Suprapubic skin (tissue), 4 donors: Measurements from ENCODE around the gene ZW10. TPM values are rescaled to one million over a fixed set of nuclear protein-coding genes. Genes with fewer than 3 reads are reported as not detected.
A peak's percentile ranks its signal among the peaks of the same experiment; 100 is the strongest.
"Not testable (repeated sequence)": the region's sequence is repeated elsewhere in the genome, so short reads cannot be mapped to it uniquely, and the experiment has no call there.

Experiments used
- DNase-seq, 2 donors: peaks; one replicate each; pipeline ENCODE4 v3.0.0-alpha.2; 2019; ENCODE audit warnings: low spot score in 2 of 2
- H3K27ac ChIP-seq: fragments of 200-600 bp; sonication (generic); one replicate; pipeline ENCODE4 v1.5.1; 2019
- H3K27me3 ChIP-seq: fragments of 200-600 bp; sonication (generic); one replicate; pipeline ENCODE4 v1.5.1; 2019
- H3K36me3 ChIP-seq: fragments of 200-600 bp; sonication (generic); one replicate; pipeline ENCODE4 v1.5.1; 2019
- H3K4me1 ChIP-seq: fragments of 200-600 bp; sonication (generic); one replicate; pipeline ENCODE4 v1.5.1; 2019
- H3K4me3 ChIP-seq: fragments of 200-600 bp; sonication (generic); one replicate; pipeline ENCODE4 v1.5.1; 2019; ENCODE audit warnings: mild to moderate bottlenecking
- H3K9me3 ChIP-seq: fragments of 200-600 bp; sonication (generic); one replicate; pipeline ENCODE4 v1.5.1; 2019
- EP300 ChIP-seq: sonication (generic); formaldehyde crosslinking; IDR thresholded peaks from one replicate; pipeline ENCODE4 v1.6.1; 2017; ENCODE audit warnings: antibody characterized with exemption
- POLR2A ChIP-seq, 2 donors: fragments of 450-650 bp; IDR thresholded peaks; one replicate each; pipeline ENCODE4 v1.6.1; 2017; ENCODE audit warnings: antibody characterized with exemption in 2 of 2, mild to moderate bottlenecking in 2 of 2, moderate library complexity in 2 of 2
- POLR2AphosphoS5 ChIP-seq, 3 donors: sonication (generic); formaldehyde crosslinking; IDR thresholded peaks; one replicate each; pipeline ENCODE4 v1.6.1; 2017; ENCODE audit warnings: antibody characterized with exemption in 3 of 3
- WGBS: methylation state at CpG from one replicate; pipeline ENCODE4 v1.1.5; 2018; 5-methylcytosine and 5-hydroxymethylcytosine counted together
- total RNA-seq, 4 donors: library from RNA; depleted of rRNA; stranded (reverse); fragments of >200 nt; gene quantifications; one replicate each; pipeline ENCODE4 v1.1.0, GENCODE V29; 2016
- TF ChIP-seq, protein P1 (sequence below), 2 donors: fragments of 200-600 bp in 1 of 2; fragments of 450-650 bp in 1 of 2; sonication (generic) in 1 of 2; IDR thresholded peaks; one replicate each; pipeline ENCODE4 v1.5.1; 2016 to 2019; ENCODE audit warnings: antibody characterized with exemption in 2 of 2, mild to moderate bottlenecking in 1 of 2, moderate library complexity in 1 of 2

ZW10 gene
- total RNA-seq, 4 donors from 2014 or later: 15.0 to 22.7 (median 20.8) TPM

DNA sequence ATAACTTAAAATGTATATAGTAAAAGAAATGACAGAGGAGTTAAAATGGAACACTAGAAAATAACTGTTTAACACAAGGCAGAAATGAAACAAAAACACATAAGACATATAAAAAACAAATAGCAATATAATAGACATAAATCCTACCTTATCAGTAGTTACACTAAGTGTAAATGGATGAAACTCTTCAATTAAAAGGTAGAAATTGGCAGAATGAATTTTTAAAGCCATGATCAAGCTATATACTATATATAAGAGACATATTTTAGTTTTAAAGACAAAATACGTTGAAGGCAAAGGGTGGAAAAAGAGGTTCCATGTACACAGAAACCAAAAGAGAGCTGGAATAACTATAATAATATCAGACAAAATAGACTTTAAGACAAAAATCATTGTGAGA, 62.5 kb downstream of the ZW10 start:
- Histone ChIP-seq H3K4me1 (no peaks in the 10 kb centered on the region), H3K36me3 (peaks cover 8% of the 10 kb centered on the region), H3K27me3 (no peaks in the 10 kb centered on the region), H3K27ac (no peak overlapping the region), H3K9me3 (peaks cover 9% of the 10 kb centered on the region), H3K4me3 (no peak overlapping the region)
- no peak for DNase-seq
- WGBS: 100% methylated on average over 1 of the region's 1 CpG
- TF ChIP-seq EP300 (no peak), POLR2AphosphoS5 (IDR thresholded peaks at IDR 0.05) (no peak), POLR2A (IDR thresholded peaks at IDR 0.05) (no peak)
- TF ChIP-seq, protein P1, sequence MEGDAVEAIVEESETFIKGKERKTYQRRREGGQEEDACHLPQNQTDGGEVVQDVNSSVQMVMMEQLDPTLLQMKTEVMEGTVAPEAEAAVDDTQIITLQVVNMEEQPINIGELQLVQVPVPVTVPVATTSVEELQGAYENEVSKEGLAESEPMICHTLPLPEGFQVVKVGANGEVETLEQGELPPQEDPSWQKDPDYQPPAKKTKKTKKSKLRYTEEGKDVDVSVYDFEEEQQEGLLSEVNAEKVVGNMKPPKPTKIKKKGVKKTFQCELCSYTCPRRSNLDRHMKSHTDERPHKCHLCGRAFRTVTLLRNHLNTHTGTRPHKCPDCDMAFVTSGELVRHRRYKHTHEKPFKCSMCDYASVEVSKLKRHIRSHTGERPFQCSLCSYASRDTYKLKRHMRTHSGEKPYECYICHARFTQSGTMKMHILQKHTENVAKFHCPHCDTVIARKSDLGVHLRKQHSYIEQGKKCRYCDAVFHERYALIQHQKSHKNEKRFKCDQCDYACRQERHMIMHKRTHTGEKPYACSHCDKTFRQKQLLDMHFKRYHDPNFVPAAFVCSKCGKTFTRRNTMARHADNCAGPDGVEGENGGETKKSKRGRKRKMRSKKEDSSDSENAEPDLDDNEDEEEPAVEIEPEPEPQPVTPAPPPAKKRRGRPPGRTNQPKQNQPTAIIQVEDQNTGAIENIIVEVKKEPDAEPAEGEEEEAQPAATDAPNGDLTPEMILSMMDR (IDR thresholded peaks at IDR 0.05): no peak

DNA sequence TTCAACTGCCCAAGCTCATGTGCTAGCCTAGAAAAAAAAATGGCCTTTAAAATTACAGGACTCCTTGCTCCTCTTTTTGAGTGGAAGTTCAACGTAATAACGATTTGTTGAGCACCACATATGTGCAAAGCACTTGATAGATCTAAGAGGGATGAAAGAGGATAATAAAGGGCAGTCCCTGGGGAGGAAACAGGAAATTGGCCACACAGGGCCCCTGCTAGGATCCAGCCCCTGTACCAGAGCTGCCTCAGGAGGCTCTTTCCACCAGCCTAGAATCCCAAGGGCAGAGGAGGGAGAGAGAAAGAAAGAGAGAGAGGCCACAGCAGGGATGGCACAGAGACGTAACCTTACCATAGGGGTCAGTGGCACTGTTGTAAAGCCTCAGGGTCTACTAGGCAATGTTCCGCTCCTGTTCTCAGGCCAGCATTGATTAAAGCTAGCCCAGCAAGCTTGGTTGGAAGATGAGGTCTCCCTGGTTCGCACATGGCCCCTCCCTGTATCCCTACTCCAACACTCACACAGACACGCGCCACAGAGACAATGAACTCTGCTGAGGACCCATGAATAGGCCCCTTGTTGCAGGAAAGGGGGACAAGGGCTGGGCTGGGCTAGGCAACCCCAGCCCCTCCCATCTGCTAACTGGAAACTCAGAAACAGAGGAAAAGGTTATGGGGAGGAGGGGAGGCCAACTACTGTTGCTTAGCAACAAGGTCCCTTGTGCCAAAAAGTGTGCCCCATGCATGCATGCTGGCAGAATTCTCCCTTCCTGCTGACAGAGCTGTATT, 67.4 kb downstream of the ZW10 start, which contains the start of gene TMPRSS5:
TSS of gene TMPRSS5 (minus strand) at position 438 of the 785 bp plus-strand sequence. CDS start at position 354, 84 bp downstream.
- Histone ChIP-seq H3K4me1 (no peaks in the 10 kb centered on the region), H3K27me3 (no peaks in the 10 kb centered on the region), H3K27ac (peak within 1 kb of the TSS; percentile 69), H3K4me3 (no peak within 1 kb of the TSS), H3K9me3 (peaks cover 7% of the 10 kb centered on the region), H3K36me3 (no peaks in the 10 kb centered on the region)
- WGBS: 71% methylated on average over 7 of the region's 7 CpGs
- DNase-seq: no peak
- TF ChIP-seq, protein P1 (IDR thresholded peaks at IDR 0.05): no peak
- TF ChIP-seq POLR2AphosphoS5 (IDR thresholded peaks at IDR 0.05): no peak
- TF ChIP-seq EP300: no peak
- TF ChIP-seq POLR2A (IDR thresholded peaks at IDR 0.05): no peak

DNA sequence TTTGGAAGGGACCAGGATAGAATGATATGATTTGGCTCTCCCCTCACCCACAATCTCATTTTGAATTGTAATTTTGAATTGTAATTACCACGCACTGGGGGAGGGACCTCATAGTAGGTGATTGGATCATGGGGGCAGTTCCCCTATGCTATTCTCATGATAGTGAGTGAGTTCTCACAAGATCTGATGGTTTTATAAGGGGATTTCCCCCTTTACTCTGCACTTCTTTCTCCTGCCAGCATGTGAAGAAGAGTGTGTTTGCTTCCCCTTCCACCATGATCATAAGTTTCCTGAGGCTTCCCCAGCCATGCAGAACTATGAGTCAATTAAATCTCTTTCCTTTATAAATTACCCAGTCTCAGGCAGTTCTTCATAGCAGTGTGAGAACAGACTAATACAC, 69.9 kb downstream of the ZW10 start:
- not testable (repeated sequence) for H3K4me3 ChIP-seq, H3K27me3 ChIP-seq, DNase-seq, H3K9me3 ChIP-seq, H3K4me1 ChIP-seq, H3K27ac ChIP-seq, H3K36me3 ChIP-seq
- WGBS: 91% methylated on average over 1 of the region's 1 CpG

DNA sequence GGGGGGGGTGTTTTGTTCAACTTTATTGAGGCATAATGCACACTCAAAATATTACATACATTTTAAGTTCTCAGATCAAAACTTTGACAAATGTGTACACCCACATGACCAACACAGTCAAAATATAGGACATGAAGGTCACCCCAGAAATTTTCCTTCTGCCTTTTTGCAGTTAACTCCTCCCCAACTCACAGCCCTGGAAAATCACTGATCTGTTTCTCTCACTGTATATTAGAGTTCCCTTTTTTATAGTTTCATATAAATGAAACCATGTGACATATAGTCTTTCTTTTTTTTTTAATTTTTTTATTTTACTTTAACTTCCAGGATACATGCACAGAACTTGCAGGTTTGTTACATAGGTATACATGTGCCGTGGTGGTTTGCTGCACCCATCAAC, 72.0 kb downstream of the ZW10 start:
- H3K9me3 ChIP-seq: no peaks in the 10 kb centered on the region
- H3K36me3 ChIP-seq: peaks cover 3% of the 10 kb centered on the region
- no peaks in the 10 kb centered on the region for H3K4me1 ChIP-seq
- no peak overlapping the region for H3K27ac ChIP-seq
- TF ChIP-seq POLR2AphosphoS5 (IDR thresholded peaks at IDR 0.05): no peak
- no peak for TF ChIP-seq EP300
- no peak for TF ChIP-seq POLR2A (IDR thresholded peaks at IDR 0.05)
- TF ChIP-seq, protein P1 (IDR thresholded peaks at IDR 0.05): no peak
- 95% methylated on average over 1 of the region's 1 CpG for WGBS
- no peaks in the 10 kb centered on the region for H3K27me3 ChIP-seq
- no peak for DNase-seq
- no peak overlapping the region for H3K4me3 ChIP-seq

DNA sequence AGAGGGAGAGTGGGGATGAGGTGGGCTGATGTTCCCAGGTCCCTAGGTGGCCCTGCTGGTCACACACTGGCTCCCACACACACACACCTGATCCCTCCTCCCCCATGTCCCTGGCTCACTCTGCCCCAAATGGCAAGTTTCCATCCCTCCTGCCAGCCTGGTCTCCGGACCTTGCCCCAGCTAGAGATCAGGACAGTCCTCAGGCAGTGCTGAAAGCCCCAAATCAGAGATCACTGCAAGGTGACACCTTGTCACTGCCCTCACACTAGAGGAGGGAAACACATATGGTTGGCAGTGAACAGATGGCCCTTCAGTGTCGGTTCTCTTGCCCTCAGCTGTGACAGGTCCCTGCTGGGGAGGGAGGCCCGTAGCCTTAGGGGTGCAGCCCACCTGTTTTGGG, 75.0 kb downstream of the ZW10 start:
- no peak for TF ChIP-seq POLR2AphosphoS5 (IDR thresholded peaks at IDR 0.05)
- TF ChIP-seq, protein P1 (IDR thresholded peaks at IDR 0.05): no peak
- TF ChIP-seq POLR2A (IDR thresholded peaks at IDR 0.05): no peak
- TF ChIP-seq EP300: no peak
- Histone ChIP-seq H3K9me3 (no peaks in the 10 kb centered on the region), H3K36me3 (peaks cover 6% of the 10 kb centered on the region), H3K27me3 (no peaks in the 10 kb centered on the region), H3K27ac (no peak overlapping the region), H3K4me3 (no peak overlapping the region), H3K4me1 (no peaks in the 10 kb centered on the region)
- no peak for DNase-seq
- 83% methylated on average over 3 of the region's 3 CpGs for WGBS
